Measurements from ENCODE around the gene PLK3.

- TF ChIP-seq, protein P1, sequence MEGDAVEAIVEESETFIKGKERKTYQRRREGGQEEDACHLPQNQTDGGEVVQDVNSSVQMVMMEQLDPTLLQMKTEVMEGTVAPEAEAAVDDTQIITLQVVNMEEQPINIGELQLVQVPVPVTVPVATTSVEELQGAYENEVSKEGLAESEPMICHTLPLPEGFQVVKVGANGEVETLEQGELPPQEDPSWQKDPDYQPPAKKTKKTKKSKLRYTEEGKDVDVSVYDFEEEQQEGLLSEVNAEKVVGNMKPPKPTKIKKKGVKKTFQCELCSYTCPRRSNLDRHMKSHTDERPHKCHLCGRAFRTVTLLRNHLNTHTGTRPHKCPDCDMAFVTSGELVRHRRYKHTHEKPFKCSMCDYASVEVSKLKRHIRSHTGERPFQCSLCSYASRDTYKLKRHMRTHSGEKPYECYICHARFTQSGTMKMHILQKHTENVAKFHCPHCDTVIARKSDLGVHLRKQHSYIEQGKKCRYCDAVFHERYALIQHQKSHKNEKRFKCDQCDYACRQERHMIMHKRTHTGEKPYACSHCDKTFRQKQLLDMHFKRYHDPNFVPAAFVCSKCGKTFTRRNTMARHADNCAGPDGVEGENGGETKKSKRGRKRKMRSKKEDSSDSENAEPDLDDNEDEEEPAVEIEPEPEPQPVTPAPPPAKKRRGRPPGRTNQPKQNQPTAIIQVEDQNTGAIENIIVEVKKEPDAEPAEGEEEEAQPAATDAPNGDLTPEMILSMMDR (IDR thresholded peaks at IDR 0.05 in 2 of 3, conservative IDR thresholded peaks at IDR 0.05 in 1 of 3; ENCODE audit: borderline replicate concordance in 1 of 3, insufficient read depth in 1 of 3, low read depth in 2 of 3, low read length in 2 of 3), result peak; percentile 63 to 90 (median 90)
- peak; percentile 88 for TF ChIP-seq RAD21 (IDR thresholded peaks at IDR 0.05; ENCODE audit: low read depth)
- TF ChIP-seq ZFX (IDR thresholded peaks at IDR 0.05), result no peak
- no peak for TF ChIP-seq POLR2AphosphoS5 (IDR thresholded peaks at IDR 0.05; ENCODE audit: low read depth, low read length)
- TF ChIP-seq, protein P2, sequence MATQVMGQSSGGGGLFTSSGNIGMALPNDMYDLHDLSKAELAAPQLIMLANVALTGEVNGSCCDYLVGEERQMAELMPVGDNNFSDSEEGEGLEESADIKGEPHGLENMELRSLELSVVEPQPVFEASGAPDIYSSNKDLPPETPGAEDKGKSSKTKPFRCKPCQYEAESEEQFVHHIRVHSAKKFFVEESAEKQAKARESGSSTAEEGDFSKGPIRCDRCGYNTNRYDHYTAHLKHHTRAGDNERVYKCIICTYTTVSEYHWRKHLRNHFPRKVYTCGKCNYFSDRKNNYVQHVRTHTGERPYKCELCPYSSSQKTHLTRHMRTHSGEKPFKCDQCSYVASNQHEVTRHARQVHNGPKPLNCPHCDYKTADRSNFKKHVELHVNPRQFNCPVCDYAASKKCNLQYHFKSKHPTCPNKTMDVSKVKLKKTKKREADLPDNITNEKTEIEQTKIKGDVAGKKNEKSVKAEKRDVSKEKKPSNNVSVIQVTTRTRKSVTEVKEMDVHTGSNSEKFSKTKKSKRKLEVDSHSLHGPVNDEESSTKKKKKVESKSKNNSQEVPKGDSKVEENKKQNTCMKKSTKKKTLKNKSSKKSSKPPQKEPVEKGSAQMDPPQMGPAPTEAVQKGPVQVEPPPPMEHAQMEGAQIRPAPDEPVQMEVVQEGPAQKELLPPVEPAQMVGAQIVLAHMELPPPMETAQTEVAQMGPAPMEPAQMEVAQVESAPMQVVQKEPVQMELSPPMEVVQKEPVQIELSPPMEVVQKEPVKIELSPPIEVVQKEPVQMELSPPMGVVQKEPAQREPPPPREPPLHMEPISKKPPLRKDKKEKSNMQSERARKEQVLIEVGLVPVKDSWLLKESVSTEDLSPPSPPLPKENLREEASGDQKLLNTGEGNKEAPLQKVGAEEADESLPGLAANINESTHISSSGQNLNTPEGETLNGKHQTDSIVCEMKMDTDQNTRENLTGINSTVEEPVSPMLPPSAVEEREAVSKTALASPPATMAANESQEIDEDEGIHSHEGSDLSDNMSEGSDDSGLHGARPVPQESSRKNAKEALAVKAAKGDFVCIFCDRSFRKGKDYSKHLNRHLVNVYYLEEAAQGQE (IDR thresholded peaks at IDR 0.05; ENCODE audit: low read depth), result no peak
- TF ChIP-seq FOSL1 (IDR thresholded peaks at IDR 0.05; ENCODE audit: low read depth), result no peak
- TF ChIP-seq ZBTB33 (IDR thresholded peaks at IDR 0.05; ENCODE audit: extremely low read depth, insufficient replicate concordance, low read length), result no peak
- TF ChIP-seq SIN3A (IDR thresholded peaks at IDR 0.05; ENCODE audit: low read depth), result no peak
- TF ChIP-seq SRF (IDR thresholded peaks at IDR 0.05; ENCODE audit: low read depth), result no peak
- no peak for TF ChIP-seq POLR2A (IDR thresholded peaks at IDR 0.05; ENCODE audit: borderline replicate concordance, extremely low read depth, insufficient read depth, insufficient read length)
Observed at GRCh38 chr1:44835738-44836675, 35.8 kb downstream of the PLK3 start.
